Measurements from ENCODE around the gene PACC1. TPM values are rescaled to one million over a fixed set of nuclear protein-coding genes. Genes with fewer than 3 reads are reported as not detected.

PACC1 gene
- total RNA-seq, 1 experiment from 2014 or later: 14.5 TPM

DNA sequence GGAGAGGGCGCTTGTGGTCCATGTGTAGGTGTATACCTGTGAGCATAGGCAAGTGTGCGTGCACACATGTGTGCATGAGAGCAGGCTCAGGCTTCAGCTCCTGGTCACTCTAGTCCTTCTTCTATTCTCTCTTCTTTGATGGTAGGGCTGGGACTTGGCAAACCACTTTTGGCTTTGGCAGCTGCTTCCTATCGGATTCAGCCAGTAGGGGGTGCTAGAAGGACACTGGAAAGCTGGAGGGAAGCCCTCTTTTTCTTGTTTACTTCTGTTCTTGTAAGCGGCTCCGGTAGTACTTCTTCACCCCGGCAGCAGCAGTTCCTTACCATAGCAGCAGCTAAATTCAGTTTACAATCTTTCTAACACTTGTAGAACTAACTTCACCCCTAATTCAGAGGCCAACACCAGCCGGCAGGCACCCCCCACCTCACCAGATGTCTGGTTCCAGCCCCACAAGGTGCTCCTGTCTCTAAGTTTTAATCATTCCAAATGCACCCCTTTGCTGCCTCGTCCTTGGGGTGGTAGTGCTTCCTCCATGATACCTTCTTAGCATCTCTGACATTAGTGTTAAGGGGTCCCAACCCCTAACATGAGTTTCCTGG, 43.2 kb upstream of the PACC1 start:
- H3K36me3 ChIP-seq (ENCODE audit: insufficient read depth, low read length, poor library complexity, severe bottlenecking): no peaks in the 10 kb centered on the region
- DNase-seq (ENCODE audit: low spot score): peak; percentile 71
- BruUV-seq (replicated peaks): no TSS peak
- H3K4me3 ChIP-seq (ENCODE audit: low read depth, low read length, poor library complexity, severe bottlenecking): no peak overlapping the region
- POLR2A ChIA-PET (ENCODE audit: low non-redundant PET): no interaction called here
- H3K27ac ChIP-seq (ENCODE audit: low read depth, low read length, poor library complexity, severe bottlenecking): no peak overlapping the region
- intact Hi-C loops (cut with micrococcal nuclease; ENCODE audit: unreplicated experiment): loop anchor here (2.0 to 5.0 kb wide), 3 partner anchors 324 to 761 kb away; no protein-coding TSS in a partner anchor
- H3K4me1 ChIP-seq (ENCODE audit: insufficient read depth, low read length, poor library complexity, severe bottlenecking): no peaks in the 10 kb centered on the region
- CTCF ChIA-PET: interaction anchor here (0.6 to 4.0 kb wide), 8 partner anchors 19 to 777 kb away, joined by 3 to 34 read pairs (median 3); no protein-coding TSS in a partner anchor
- H3K9me3 ChIP-seq (ENCODE audit: low read depth, low read length, poor library complexity, severe bottlenecking): no peaks in the 10 kb centered on the region
- no peak for TF ChIP-seq EZH2 (IDR thresholded peaks at IDR 0.05; ENCODE audit: borderline replicate concordance, low read depth, low read length, poor library complexity, severe bottlenecking)
- TF ChIP-seq, protein P1, sequence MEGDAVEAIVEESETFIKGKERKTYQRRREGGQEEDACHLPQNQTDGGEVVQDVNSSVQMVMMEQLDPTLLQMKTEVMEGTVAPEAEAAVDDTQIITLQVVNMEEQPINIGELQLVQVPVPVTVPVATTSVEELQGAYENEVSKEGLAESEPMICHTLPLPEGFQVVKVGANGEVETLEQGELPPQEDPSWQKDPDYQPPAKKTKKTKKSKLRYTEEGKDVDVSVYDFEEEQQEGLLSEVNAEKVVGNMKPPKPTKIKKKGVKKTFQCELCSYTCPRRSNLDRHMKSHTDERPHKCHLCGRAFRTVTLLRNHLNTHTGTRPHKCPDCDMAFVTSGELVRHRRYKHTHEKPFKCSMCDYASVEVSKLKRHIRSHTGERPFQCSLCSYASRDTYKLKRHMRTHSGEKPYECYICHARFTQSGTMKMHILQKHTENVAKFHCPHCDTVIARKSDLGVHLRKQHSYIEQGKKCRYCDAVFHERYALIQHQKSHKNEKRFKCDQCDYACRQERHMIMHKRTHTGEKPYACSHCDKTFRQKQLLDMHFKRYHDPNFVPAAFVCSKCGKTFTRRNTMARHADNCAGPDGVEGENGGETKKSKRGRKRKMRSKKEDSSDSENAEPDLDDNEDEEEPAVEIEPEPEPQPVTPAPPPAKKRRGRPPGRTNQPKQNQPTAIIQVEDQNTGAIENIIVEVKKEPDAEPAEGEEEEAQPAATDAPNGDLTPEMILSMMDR (conservative IDR thresholded peaks at IDR 0.05; ENCODE audit: low read depth, low read length): peak; percentile 72
- no peaks in the 10 kb centered on the region for H3K27me3 ChIP-seq (replicated peaks; ENCODE audit: insufficient read depth, low read depth, low read length, poor library complexity)

DNA sequence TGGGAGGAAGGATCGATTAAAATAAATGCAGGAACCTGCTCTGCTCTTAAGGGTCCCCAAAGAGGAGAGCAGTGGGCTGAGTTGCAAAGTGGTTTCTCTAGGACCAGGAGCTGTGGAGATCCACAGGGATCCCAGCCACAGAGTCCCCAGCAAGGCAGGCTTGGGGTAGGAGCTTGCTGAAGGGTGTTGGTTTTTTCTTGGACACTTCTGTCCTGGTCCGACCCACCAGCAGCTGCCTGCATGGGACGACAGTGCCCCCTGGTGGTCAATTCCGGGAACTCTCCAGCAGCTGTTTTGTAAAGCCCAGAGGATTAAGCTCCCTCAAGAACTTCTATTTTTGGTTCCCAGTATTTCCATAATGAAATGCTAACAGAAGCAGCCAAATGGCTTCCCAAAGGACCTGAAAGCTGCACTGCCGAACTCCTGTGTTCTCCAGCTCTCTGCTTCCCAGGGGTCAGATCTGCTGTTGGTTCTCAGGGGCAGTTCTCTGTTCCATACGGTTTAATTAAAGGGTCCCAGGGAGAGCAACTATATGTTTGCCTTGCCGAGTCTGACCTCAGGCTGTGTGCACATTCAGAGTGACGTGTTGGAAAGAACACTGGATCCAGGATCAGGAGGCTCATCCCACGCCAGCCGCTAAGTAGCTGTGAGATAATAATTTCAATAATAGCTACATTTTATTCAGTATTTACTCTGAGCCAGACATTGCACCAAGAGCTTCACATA, 41.3 kb upstream of the PACC1 start:
- peak; percentile 86 for DNase-seq (ENCODE audit: low spot score)
- Histone ChIP-seq H3K27ac (ENCODE audit: low read depth, low read length, poor library complexity, severe bottlenecking) (no peak overlapping the region), H3K36me3 (ENCODE audit: insufficient read depth, low read length, poor library complexity, severe bottlenecking) (no peaks in the 10 kb centered on the region), H3K4me3 (ENCODE audit: low read depth, low read length, poor library complexity, severe bottlenecking) (no peak overlapping the region), H3K9me3 (ENCODE audit: low read depth, low read length, poor library complexity, severe bottlenecking) (no peaks in the 10 kb centered on the region), H3K27me3 (replicated peaks; ENCODE audit: insufficient read depth, low read depth, low read length, poor library complexity) (no peaks in the 10 kb centered on the region), H3K4me1 (ENCODE audit: insufficient read depth, low read length, poor library complexity, severe bottlenecking) (no peaks in the 10 kb centered on the region)
- POLR2A ChIA-PET (ENCODE audit: low non-redundant PET): no interaction called here
- no peak for TF ChIP-seq EZH2 (IDR thresholded peaks at IDR 0.05; ENCODE audit: borderline replicate concordance, low read depth, low read length, poor library complexity, severe bottlenecking)
- TF ChIP-seq, protein P1 (conservative IDR thresholded peaks at IDR 0.05; ENCODE audit: low read depth, low read length): peak; percentile 97
- intact Hi-C loops (cut with micrococcal nuclease; ENCODE audit: unreplicated experiment): loop anchor here (1.0 to 5.0 kb wide), 4 partner anchors 326 to 776 kb away; no protein-coding TSS in a partner anchor
- CTCF ChIA-PET: interaction anchor here (0.6 to 4.0 kb wide), 16 partner anchors 9 to 775 kb away, joined by 3 to 34 read pairs (median 4); partner anchors contain the start of genes DTL, INTS7 and NENF
- BruUV-seq (replicated peaks): no TSS peak

DNA sequence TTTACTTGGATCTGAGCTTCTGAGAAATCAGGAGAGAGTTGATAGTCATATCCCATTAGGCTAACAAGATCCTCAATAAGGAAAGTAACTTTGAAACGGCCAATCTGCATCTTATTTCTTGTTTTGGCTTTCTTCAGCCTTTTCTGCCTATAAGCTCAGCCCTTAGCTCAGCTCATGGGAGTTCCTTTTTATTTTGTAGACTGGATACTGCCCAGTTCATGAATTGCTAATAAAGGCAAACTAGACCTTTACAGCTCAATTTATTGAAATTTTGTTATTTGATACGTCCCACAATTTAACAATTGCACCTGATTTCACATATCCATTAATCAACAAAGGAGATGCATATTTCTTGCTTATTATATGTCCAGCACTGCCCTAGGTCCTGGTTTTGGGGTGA, 40.7 kb upstream of the PACC1 start:
- intact Hi-C loops (cut with micrococcal nuclease; ENCODE audit: unreplicated experiment): loop anchor here (5.0 kb wide), 2 partner anchors 327 to 758 kb away; no protein-coding TSS in a partner anchor
- no TSS peak for BruUV-seq (replicated peaks)
- TF ChIP-seq EZH2 (IDR thresholded peaks at IDR 0.05; ENCODE audit: borderline replicate concordance, low read depth, low read length, poor library complexity, severe bottlenecking): no peak
- TF ChIP-seq, protein P1 (conservative IDR thresholded peaks at IDR 0.05; ENCODE audit: low read depth, low read length): no peak

More for the DNA sequence above, 40.7 kb upstream of the PACC1 start:
- Histone ChIP-seq H3K27me3 (replicated peaks; ENCODE audit: insufficient read depth, low read depth, low read length, poor library complexity) (no peaks in the 10 kb centered on the region), H3K9me3 (ENCODE audit: low read depth, low read length, poor library complexity, severe bottlenecking) (no peaks in the 10 kb centered on the region), H3K36me3 (ENCODE audit: insufficient read depth, low read length, poor library complexity, severe bottlenecking) (no peaks in the 10 kb centered on the region), H3K4me3 (ENCODE audit: low read depth, low read length, poor library complexity, severe bottlenecking) (no peak overlapping the region), H3K4me1 (ENCODE audit: insufficient read depth, low read length, poor library complexity, severe bottlenecking) (no peaks in the 10 kb centered on the region), H3K27ac (ENCODE audit: low read depth, low read length, poor library complexity, severe bottlenecking) (no peak overlapping the region)
- CTCF ChIA-PET: interaction anchor here (0.6 to 4.0 kb wide), 12 partner anchors 15 to 774 kb away, joined by 3 to 34 read pairs (median 6); partner anchors contain the start of genes DTL and INTS7
- DNase-seq (ENCODE audit: low spot score): no peak
- POLR2A ChIA-PET (ENCODE audit: low non-redundant PET): no interaction called here

Measured in A673 (cell line).